Measurements from ENCODE around the gene ALOXE3.

GRCh38 chr17:8069587-8069860, 48.8 kb downstream of the ALOXE3 start:
- TF ChIP-seq CTCF (IDR thresholded peaks at IDR 0.05) (no peak), POLR2A (IDR thresholded peaks at IDR 0.05) (no peak)

Data from body of pancreas (tissue), 4 donors.